Caki2 (cell line): ENCODE measurements around the gene TMIE. TPM values are rescaled to one million over a fixed set of nuclear protein-coding genes. Genes with fewer than 3 reads are reported as not detected.
"Not testable (repeated sequence)": the region's sequence is repeated elsewhere in the genome, so short reads cannot be mapped to it uniquely, and the experiment has no call there.

Experiments
- DNase-seq: peaks from one replicate; pipeline ENCODE4 v3.0.0-alpha.2; 2015; ENCODE audit warnings: low read depth
- in situ Hi-C: cut with HindIII; loops from 2 replicates; pipeline ENCODE4 v1.10.0; 2016; ENCODE audit warnings: low sequenced_read_pairs, low pct_unique_long_range_greater_than_20kb, mixed read lengths
- total RNA-seq: library from RNA; depleted of rRNA; stranded (reverse); fragments of >200 nt; shearing (Covaris generic); gene quantifications from 2 replicates; pipeline ENCODE4 v1.2.3, GENCODE V29; 2014; ENCODE audit warnings: low replicate concordance

TMIE gene
- total RNA-seq, 1 experiment from 2014 or later, result not detected

DNA sequence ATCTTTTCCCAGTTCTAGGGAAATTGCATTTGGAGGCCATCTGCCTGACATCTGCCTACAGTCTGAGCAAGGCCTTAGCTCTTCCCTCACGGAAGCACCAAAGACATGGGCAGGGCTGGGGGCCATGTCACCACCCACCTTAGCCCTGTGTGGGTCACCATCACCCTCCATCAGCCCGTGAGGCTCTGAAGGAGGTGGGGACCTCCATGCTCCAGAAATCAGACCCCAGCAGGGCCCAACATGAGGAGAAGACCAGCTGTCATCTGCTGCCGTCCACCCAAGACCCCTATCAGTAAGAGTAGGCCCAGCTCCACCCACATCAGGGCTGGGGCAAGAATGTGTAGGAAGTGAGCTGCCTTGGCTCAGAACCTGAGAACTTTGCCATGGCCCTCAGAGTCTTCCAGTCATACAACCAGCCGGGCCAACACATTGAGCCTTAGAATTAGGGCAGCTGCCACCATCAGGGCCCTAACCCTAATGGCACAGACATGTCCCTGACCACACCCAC lies 1.9 kb downstream of the TMIE start:
- in situ Hi-C loops, result no loop called here
- DNase-seq, result no peak

DNA sequence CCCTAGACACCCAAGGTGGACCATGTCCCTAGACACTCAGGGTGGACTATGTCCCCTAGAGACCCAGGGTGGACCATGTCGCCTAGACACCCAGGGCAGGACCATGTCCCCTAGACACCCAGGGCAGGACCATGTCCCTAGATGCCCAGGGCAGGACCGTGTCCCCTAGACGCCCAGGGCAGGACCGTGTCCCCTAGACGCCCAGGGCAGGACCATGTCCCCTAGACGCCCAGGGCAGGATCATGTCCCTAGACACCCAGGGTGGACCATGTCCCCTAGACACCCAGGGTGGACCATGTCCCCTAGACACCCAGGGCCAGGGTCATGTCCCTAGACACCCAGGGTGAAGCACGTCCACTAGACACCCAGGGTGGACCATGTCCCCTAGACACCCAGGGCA lies 3.2 kb downstream of the TMIE start:
- DNase-seq, in situ Hi-C loops: not testable (repeated sequence)

DNA sequence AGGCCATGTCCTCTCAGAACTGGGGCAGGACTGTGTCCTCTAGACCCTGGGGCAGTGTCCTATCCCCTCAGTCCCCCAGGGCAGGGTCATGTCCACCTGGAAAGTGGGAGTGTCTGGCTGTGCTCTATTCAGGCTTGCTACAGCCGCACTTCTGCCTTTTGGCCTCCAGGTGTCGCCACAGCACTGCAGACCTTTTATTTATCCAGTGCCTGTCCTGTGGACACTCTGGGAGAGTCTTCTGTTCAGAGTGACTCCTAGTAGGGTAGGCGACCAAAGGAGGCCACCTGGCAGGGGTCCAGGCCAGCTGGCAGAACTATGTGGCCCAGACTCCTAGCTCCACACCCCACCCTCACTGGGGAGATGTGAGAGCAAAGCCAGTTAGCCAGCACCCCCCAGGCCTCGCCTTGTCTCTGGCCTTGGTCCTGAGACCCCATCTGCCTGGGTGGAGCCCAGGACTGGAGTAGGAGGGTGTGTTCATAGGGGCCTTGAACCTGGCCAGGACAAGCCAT lies 3.9 kb downstream of the TMIE start:
- in situ Hi-C loops, result no loop called here
- DNase-seq, result peak; percentile 56

DNA sequence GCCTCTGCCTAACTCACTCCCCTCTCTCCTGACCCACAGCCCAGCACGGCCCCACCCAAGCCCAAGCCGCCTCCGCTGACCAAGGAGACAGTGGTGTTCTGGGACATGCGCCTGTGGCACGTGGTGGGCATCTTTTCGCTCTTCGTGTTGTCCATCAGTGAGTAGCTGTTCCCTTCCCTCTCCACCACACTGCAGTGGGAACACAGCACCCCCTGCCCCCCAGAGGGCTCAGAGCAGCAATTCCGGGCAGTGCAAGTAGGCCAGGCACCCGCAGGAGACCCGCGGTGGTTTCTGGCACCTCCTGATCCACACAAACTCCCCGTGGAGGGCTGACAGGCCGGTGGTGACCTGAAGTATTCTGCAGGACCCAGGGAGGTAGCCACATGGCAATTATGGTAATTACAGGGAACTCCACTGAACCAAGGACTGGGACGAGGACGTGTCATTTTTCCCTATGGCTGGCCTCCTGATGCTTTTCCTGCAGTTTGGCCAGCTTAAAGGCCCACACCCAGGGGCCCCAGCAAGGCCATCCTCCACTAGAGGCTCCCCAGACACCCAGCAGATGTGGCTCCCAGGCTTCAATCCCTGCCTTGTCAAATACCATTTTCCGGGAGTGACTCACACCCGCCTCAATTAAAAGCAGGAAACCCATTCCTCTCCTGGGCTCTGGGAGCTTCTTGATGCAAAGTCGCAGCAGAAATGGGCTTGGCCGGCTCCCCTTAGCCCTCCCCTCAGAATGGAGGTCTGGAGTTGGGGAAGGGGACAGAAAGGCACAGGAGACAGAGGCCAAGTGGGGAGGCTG lies 4.8 kb downstream of the TMIE start:
- DNase-seq, result no peak
- in situ Hi-C loops, result no loop called here

DNA sequence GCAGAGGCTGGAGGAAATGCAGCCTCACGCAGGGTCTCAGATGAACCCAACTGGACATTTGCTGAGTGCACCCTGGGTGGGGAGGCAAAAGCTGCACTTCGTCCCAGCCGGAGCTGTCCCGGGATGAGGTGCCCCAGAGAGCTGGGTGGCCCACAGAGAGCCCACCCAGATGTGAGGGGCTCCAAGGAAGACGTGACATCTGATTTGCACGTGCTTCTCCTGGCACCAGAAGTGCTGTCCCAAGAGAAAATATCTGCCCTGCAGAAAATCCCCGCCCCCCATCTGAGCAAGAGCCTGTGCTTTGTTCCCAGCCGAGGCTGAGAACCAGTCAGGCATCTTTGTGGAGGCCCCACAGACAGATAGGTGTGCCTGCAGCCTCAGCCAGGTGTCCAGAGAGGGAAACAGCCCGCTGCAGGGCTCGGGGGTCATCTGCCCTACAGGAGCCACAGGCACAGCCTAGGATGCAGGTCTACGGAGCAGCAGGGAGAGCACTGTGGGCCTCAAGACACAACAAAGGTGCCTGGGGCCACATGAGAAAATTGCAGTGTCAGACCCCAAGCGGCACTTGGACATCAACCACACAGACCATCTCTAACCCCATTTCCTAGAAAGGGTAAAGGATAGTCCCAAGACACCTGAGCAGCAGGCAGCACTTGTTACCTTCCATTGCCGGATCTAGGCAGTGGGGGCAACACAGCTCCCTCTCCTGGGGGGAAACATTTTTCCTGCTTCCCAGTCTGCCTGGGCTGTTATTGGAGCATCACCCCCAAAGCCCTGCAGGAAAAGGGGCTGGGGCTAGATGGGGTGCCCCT lies 5.8 kb downstream of the TMIE start:
- in situ Hi-C loops, result no loop called here
- no peak for DNase-seq

- in situ Hi-C loops, result no loop called here
- no peak for DNase-seq
Observed at GRCh38 chr3:46707601-46708011, 6.4 kb downstream of the TMIE start.

- in situ Hi-C loops, result no loop called here
- no peak for DNase-seq
Observed at GRCh38 chr3:46708401-46709156, 7.4 kb downstream of the TMIE start.

- in situ Hi-C loops, result no loop called here
- no peak for DNase-seq
Observed at GRCh38 chr3:46709157-46709654, 8.0 kb downstream of the TMIE start.

- in situ Hi-C loops, result no loop called here
Observed at GRCh38 chr3:46709721-46710120, 8.5 kb downstream of the TMIE start.

GRCh38 chr3:46710229-46710628 lies 9.0 kb downstream of the TMIE start:
- in situ Hi-C loops, result no loop called here

More at GRCh38 chr3:46709721-46710120, 8.5 kb downstream of the TMIE start:
- no peak for DNase-seq

DNA sequence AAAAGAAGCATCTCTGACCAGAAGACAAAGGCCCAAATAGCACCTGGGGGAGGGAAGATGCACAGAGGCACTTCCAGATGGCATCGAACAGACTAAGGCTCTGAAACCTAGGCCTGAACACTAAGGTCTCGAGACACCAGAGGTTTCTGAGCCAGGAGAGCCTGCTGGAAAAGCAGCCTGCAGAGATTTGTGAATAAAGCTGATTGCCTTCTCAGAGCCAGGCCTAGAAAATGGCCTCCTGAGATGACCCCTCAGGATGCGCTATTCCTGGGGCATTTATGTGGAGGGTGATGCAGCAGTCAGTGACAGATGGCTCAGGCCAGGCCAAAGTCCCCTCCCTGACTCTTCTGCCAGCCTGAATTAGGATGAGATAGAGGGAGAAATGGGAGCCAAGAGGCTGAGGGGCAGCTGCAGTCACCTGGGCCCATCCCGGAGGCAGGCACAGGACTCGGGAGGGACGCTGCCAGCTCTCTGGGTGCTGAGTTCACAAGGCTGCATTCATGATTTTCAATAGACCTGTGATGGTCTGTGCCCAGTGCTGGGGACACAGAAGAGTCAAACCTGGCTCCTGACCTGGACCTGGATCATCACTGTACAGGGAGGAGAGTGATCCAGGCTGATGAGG lies 9.6 kb downstream of the TMIE start:
- in situ Hi-C loops, result no loop called here

More at GRCh38 chr3:46710229-46710628, 9.0 kb downstream of the TMIE start:
- no peak for DNase-seq

DNA sequence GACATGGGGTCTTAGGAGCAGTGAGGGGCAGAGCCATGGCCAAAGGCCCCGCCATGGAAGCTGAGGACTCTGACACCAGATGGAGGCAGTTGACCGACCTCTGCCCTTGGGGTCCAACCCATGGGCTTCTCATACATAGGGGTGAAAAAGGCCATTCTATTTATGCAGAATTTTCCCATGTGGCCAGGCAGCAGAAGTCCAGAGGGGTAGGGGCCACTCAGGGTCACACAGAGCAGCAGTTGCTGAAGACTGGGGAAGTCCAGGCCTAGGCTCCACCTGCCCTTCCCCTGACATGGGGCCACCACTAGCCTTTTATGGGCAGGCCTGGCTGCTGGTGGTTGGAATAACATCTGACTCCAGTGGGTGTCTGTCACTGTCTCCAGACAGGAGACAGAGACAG lies 10.1 kb downstream of the TMIE start:
- no peak for DNase-seq
- in situ Hi-C loops, result no loop called here

More for the DNA sequence above, 9.6 kb downstream of the TMIE start:
- DNase-seq, result no peak

DNA sequence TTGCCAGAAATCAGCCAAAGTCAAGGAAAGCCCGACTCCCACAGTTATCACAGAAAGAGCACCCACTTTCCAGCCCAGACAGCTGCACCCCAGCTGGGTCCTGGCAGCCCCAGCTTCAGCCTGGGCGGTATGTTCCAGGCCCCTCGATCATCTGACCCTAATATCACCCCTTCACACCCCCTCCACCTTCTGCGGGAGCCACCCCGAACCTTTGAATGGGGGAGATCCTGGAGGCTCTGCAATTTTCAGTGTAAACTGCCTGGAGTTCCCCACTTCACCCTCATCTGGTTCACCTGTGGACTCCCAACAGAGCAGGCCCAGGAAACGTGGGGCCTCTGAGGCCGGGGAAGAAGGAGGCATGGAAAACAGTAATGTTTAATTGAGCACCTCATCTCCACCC lies 10.6 kb downstream of the TMIE start:
- in situ Hi-C loops, result no loop called here

DNA sequence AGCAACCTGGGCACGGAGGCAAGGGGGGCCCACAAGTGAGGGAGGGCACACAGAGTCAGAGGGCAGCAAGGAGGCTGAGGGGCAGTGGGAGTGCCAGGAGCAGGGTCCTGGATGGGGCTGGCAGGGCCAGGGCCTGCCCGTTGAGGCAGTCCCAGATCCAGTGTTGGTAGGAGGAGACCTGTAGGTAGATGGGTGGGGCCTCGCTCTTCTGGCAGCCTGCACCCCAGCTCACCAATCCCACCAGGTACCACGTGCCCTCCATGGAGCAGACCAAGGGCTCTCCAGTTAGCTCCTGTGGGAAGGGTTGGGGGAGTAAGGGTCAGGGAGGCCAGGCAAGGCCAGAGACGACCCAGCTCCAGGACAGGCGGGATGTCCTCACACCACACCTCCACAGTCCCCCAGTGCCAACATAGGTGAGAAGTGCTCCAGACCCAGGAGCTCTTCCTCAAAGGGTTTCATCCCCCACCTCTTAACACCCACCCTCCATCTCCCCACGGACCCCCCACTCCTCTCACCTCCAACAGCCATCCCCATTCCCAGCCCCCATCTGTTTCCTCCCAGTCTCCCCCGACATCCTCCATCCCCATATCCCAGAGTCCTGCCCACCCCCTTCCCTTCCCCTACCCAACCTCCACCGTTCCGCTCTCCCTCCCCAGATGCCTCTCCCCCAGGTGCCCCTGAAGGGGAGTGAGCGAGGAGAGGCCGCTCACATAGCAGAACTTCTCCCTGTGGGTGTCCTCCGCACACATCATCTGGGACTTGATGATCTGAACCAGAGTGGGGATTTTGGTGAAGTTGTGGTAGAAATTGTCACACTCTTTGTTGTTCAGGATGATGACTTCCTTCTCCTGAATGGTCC lies 11.2 kb downstream of the TMIE start:
- in situ Hi-C loops, result no loop called here

More for the DNA sequence above, 10.6 kb downstream of the TMIE start:
- no peak for DNase-seq

DNA sequence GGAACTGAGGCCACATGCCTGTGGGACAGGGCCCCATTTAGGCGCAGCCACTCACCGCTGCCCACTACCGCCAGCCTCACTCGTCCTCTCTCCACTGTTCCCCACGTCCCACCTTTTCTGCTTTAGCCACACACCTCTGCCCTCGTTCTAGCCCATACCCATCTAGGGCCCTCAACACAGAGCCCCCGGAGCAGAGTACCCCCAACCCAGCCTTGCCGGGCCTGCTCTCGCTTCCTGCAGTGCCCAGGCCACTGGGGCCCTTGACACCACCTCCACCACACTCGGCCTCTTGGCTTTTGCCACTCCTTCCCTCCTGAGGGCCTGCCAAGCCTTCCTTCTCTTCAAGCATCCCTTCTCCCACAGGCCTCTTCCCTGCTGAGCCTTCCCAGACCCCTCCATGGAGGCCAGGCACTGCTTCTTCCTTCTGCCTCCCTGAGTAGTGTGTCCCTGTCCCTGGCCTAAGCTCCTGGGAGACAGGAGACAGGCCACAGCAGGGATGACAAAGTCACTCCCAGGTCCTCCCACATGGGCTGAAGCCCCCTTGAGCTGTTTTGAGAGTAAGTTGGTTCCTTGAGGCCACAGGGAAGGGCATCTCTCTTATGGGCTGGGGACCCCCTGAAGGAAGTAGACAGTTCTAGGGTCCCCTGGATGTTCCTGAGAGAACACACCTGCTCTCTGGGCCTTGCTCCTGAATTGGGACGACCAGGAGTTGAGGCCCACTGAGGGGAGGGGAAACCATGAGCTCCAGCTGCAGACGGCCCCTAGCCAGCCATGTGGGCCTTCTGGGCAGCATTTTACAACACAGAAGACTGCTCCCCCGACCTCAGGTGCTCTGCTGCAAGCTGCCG lies 12.1 kb downstream of the TMIE start:
- no peak for DNase-seq
- in situ Hi-C loops, result no loop called here

More for the DNA sequence above, 11.2 kb downstream of the TMIE start:
- DNase-seq, result no peak
